HepG2 (cell line): Measurements from ENCODE around the gene CTDSP1. TPM values are rescaled to one million over a fixed set of nuclear protein-coding genes. Genes with fewer than 3 reads are reported as not detected.

Experiments used
- FOXO1 ChIP-seq: sonication (generic); formaldehyde crosslinking; IDR thresholded peaks from 2 replicates; pipeline ENCODE4 v1.4.0; 2020; ENCODE audit warnings: missing genetic modification reagents
- GRHL1 ChIP-seq: sonication (generic); formaldehyde crosslinking; conservative IDR thresholded peaks from 2 replicates; pipeline ENCODE4 v1.8.0; 2022; ENCODE audit warnings: missing genetic modification reagents
- HMGXB4 ChIP-seq, 2 experiments: sonication (generic) in 1 of 2; formaldehyde crosslinking in 1 of 2; IDR thresholded peaks; 2 replicates each; pipeline versions ENCODE4 v1.4.0 to v1.6.1; 2018 to 2020; ENCODE audit warnings: missing genetic modification reagents in 2 of 2, borderline replicate concordance in 1 of 2, low read depth in 1 of 2, mild to moderate bottlenecking in 1 of 2, missing biosample characterization in 1 of 2
- KDM4B ChIP-seq: sonication (generic); formaldehyde crosslinking; IDR thresholded peaks from 2 replicates; pipeline ENCODE4 v1.4.0; 2020; ENCODE audit warnings: missing genetic modification reagents
- MIXL1 ChIP-seq: IDR thresholded peaks from 2 replicates; pipeline ENCODE4 v1.6.1; 2016
- NAIF1 ChIP-seq: sonication (generic); formaldehyde crosslinking; IDR thresholded peaks from 2 replicates; pipeline ENCODE4 v1.5.0; 2020; ENCODE audit warnings: mild to moderate bottlenecking, missing genetic modification reagents, borderline replicate concordance
- PHF21A ChIP-seq: sonication (generic); formaldehyde crosslinking; IDR thresholded peaks from 2 replicates; pipeline ENCODE4 v1.5.0; 2020; ENCODE audit warnings: mild to moderate bottlenecking, missing genetic modification reagents
- PRDM4 ChIP-seq: sonication (generic); formaldehyde crosslinking; IDR thresholded peaks from 2 replicates; pipeline ENCODE4 v1.9.0; 2021; ENCODE audit warnings: missing genetic modification reagents, borderline replicate concordance
- REST ChIP-seq, 2 experiments: IDR thresholded peaks; 2 replicates each; pipeline ENCODE4 v1.6.1; 2011 to 2012; ENCODE audit warnings: low read length in 2 of 2, borderline replicate concordance in 1 of 2, low read depth in 1 of 2, mild to moderate bottlenecking in 1 of 2, moderate library complexity in 1 of 2
- RORA ChIP-seq: sonication (generic); formaldehyde crosslinking; IDR thresholded peaks from 2 replicates; pipeline ENCODE4 v1.5.0; 2020; ENCODE audit warnings: mild to moderate bottlenecking, missing genetic modification reagents, moderate library complexity
- SNAI1 ChIP-seq: sonication (generic); formaldehyde crosslinking; IDR thresholded peaks from 2 replicates; pipeline ENCODE4 v1.5.0; 2020; ENCODE audit warnings: mild to moderate bottlenecking, missing genetic modification reagents, borderline replicate concordance
- TBP ChIP-seq: sonication (generic); formaldehyde crosslinking; IDR thresholded peaks from 2 replicates; pipeline ENCODE4 v1.5.0; 2020; ENCODE audit warnings: missing genetic modification reagents
- TBX3 ChIP-seq: fragments of 450-650 bp; IDR thresholded peaks from 2 replicates; pipeline ENCODE4 v1.6.1; 2017; ENCODE audit warnings: antibody characterized with exemption, mild to moderate bottlenecking, inconsistent platforms, borderline replicate concordance
- ZNF207 ChIP-seq: fragments of 450-650 bp; IDR thresholded peaks from 2 replicates; pipeline ENCODE4 v1.6.1; 2016; ENCODE audit warnings: antibody characterized with exemption, borderline replicate concordance
- ZNF224 ChIP-seq: sonication (generic); formaldehyde crosslinking; IDR thresholded peaks from 2 replicates; pipeline ENCODE4 v1.5.0; 2020; ENCODE audit warnings: mild to moderate bottlenecking, missing genetic modification reagents
- ZNF225 ChIP-seq: sonication (generic); formaldehyde crosslinking; IDR thresholded peaks from 2 replicates; pipeline ENCODE4 v1.4.0; 2020; ENCODE audit warnings: mild to moderate bottlenecking, missing genetic modification reagents
- ZNF253 ChIP-seq: sonication (generic); formaldehyde crosslinking; IDR thresholded peaks from 2 replicates; pipeline ENCODE4 v1.8.0; 2022; ENCODE audit warnings: mild to moderate bottlenecking, missing genetic modification reagents, borderline replicate concordance
- ZNF678 ChIP-seq: sonication (generic); formaldehyde crosslinking; IDR thresholded peaks from 2 replicates; pipeline ENCODE4 v1.4.0; 2020; ENCODE audit warnings: mild to moderate bottlenecking, missing genetic modification reagents
- ZSCAN30 ChIP-seq: sonication (generic); formaldehyde crosslinking; IDR thresholded peaks from 2 replicates; pipeline ENCODE4 v1.5.0; 2020; ENCODE audit warnings: mild to moderate bottlenecking, missing genetic modification reagents
- polyA plus RNA-seq, 8 experiments: library from polyadenylated mRNA; depleted of rRNA in 3 of 8; stranded (reverse) in 7 of 8; unstranded in 1 of 8; fragments of >200 nt; fragmentation: Illumina TruSeq in 4 of 8; extraction: Trizol in 4 of 8; gene quantifications; 2 replicates each; pipeline versions ENCODE4 v1.2.1 to v1.2.3, GENCODE V29; 2011 to 2016; ENCODE audit warnings: low read depth in 4 of 8, missing spikeins in 1 of 8, mixed read lengths in 1 of 8; ENCODE audit not compliant: insufficient read depth in 1 of 8
- total RNA-seq, 5 experiments: library from RNA; depleted of rRNA; stranded (reverse); fragments of >200 nt; fragmentation: Illumina TruSeq; extraction: Trizol; gene quantifications; 2 replicates each; pipeline ENCODE4 v1.2.3, GENCODE V29; 2016; ENCODE audit warnings: low read depth in 1 of 5

The CTDSP1 gene
- total and polyA plus RNA-seq, 2 of the 13 experiments (the other 11 are each of a cell fraction or from before 2014, with no cell fraction given), result 91.0 to 268 TPM

GRCh38 chr2:218406209-218406948, 6.7 kb downstream of the CTDSP1 start (continued):
- TF ChIP-seq REST (IDR thresholded peaks at IDR 0.05; ENCODE audit: borderline replicate concordance in 1 of 2, low read depth in 1 of 2, low read length in 2 of 2) (peak in 1 of 2 experiments; percentile 45; a peak in 1 of 4 replicates), TBX3 (0 out of 2 replicates have a peak, but pooled peaks have one; percentile 24), GRHL1 (CRISPR knock-in tag) (no peak), FOXO1 (peak; percentile 61; the same call in 1 of the 2 replicates), RORA (CRISPR knock-in tag) (no peak), NAIF1 (no peak), ZNF678 (CRISPR knock-in tag) (no peak), ZNF225 (0 out of 2 replicates have a peak, but pooled peaks have one; percentile 27), ZNF224 (no peak; the same call in 1 of the 2 replicates), MIXL1 (peak; percentile 20; the same call in 1 of the 2 replicates), ZNF207 (no peak), TBP (CRISPR knock-in tag) (0 out of 2 replicates have a peak, but pooled peaks have one; percentile 10), SNAI1 (CRISPR knock-in tag) (peak; percentile 97), ZNF253 (CRISPR knock-in tag) (no peak), PHF21A (CRISPR knock-in tag) (no peak; the same call in 1 of the 2 replicates), ZSCAN30 (CRISPR knock-in tag) (no peak), KDM4B (CRISPR knock-in tag) (peak; percentile 60), HMGXB4 (CRISPR knock-in tag; IDR thresholded peaks at IDR 0.05; ENCODE audit: borderline replicate concordance in 1 of 2, low read depth in 1 of 2) (peak; percentile 87 to 93), PRDM4 (CRISPR knock-in tag) (peak; percentile 92)
